Measurements from ENCODE around the gene CSMD2. TPM values are rescaled to one million over a fixed set of nuclear protein-coding genes. Genes with fewer than 3 reads are reported as not detected.

Gene CSMD2
- total RNA-seq, 1 donor from 2014 or later, result 2.1 TPM

- no peaks in the 10 kb centered on the region for H3K27me3 Mint-ChIP-seq (ENCODE audit: unreplicated experiment)
These were observed 203.0 kb downstream of the CSMD2 start for GRCh38 chr1:33962061-33962460.

GRCh38 chr1:33960188-33960895 lies 204.7 kb downstream of the CSMD2 start:
- Mint-ChIP-seq H3K27ac (ENCODE audit: unreplicated experiment) (no peak overlapping the region), H3K9me3 (ENCODE audit: unreplicated experiment) (no peaks in the 10 kb centered on the region), H3K27me3 (ENCODE audit: unreplicated experiment) (no peaks in the 10 kb centered on the region), H3K4me1 (ENCODE audit: unreplicated experiment) (no peaks in the 10 kb centered on the region), H3K36me3 (ENCODE audit: low read depth, unreplicated experiment) (no peaks in the 10 kb centered on the region), H3K4me3 (ENCODE audit: unreplicated experiment) (no peak overlapping the region)
- no peak for DNase-seq (ENCODE audit: low spot score)
- TF ChIP-seq CTCF (IDR thresholded peaks at IDR 0.05; ENCODE audit: unreplicated experiment), result no peak

More at GRCh38 chr1:33962061-33962460, 203.0 kb downstream of the CSMD2 start:
- no peak for DNase-seq (ENCODE audit: low spot score)
- Mint-ChIP-seq H3K27ac (ENCODE audit: unreplicated experiment) (no peak overlapping the region), H3K4me1 (ENCODE audit: unreplicated experiment) (peaks cover 2% of the 10 kb centered on the region), H3K36me3 (ENCODE audit: low read depth, unreplicated experiment) (no peaks in the 10 kb centered on the region), H3K4me3 (ENCODE audit: unreplicated experiment) (no peak overlapping the region), H3K9me3 (ENCODE audit: unreplicated experiment) (no peaks in the 10 kb centered on the region)
- no peak for TF ChIP-seq CTCF (IDR thresholded peaks at IDR 0.05; ENCODE audit: unreplicated experiment)

GRCh38 chr1:33957854-33958253 lies 207.2 kb downstream of the CSMD2 start:
- Mint-ChIP-seq H3K9me3 (ENCODE audit: unreplicated experiment) (no peaks in the 10 kb centered on the region), H3K4me3 (ENCODE audit: unreplicated experiment) (no peak overlapping the region), H3K27me3 (ENCODE audit: unreplicated experiment) (no peaks in the 10 kb centered on the region), H3K4me1 (ENCODE audit: unreplicated experiment) (no peaks in the 10 kb centered on the region), H3K27ac (ENCODE audit: unreplicated experiment) (no peak overlapping the region), H3K36me3 (ENCODE audit: low read depth, unreplicated experiment) (no peaks in the 10 kb centered on the region)
- no peak for TF ChIP-seq CTCF (IDR thresholded peaks at IDR 0.05; ENCODE audit: unreplicated experiment)
- DNase-seq (ENCODE audit: low spot score), result no peak

- H3K27ac Mint-ChIP-seq (ENCODE audit: unreplicated experiment), result no peak overlapping the region
- no peaks in the 10 kb centered on the region for H3K4me1 Mint-ChIP-seq (ENCODE audit: unreplicated experiment)
- no peaks in the 10 kb centered on the region for H3K9me3 Mint-ChIP-seq (ENCODE audit: unreplicated experiment)
- no peak for DNase-seq (ENCODE audit: low spot score)
- H3K4me3 Mint-ChIP-seq (ENCODE audit: unreplicated experiment), result no peak overlapping the region
- H3K27me3 Mint-ChIP-seq (ENCODE audit: unreplicated experiment), result no peaks in the 10 kb centered on the region
- no peak for TF ChIP-seq CTCF (IDR thresholded peaks at IDR 0.05; ENCODE audit: unreplicated experiment)
- H3K36me3 Mint-ChIP-seq (ENCODE audit: low read depth, unreplicated experiment), result no peaks in the 10 kb centered on the region
These were observed 209.9 kb downstream of the CSMD2 start for GRCh38 chr1:33955096-33955495.

- TF ChIP-seq CTCF (IDR thresholded peaks at IDR 0.05; ENCODE audit: unreplicated experiment), result no peak
- H3K4me1 Mint-ChIP-seq (ENCODE audit: unreplicated experiment), result no peaks in the 10 kb centered on the region
These were observed 215.5 kb downstream of the CSMD2 start for GRCh38 chr1:33949570-33949969.

More at GRCh38 chr1:33949570-33949969, 215.5 kb downstream of the CSMD2 start:
- H3K36me3 Mint-ChIP-seq (ENCODE audit: low read depth, unreplicated experiment), result no peaks in the 10 kb centered on the region
- H3K9me3 Mint-ChIP-seq (ENCODE audit: unreplicated experiment), result no peaks in the 10 kb centered on the region
- no peak overlapping the region for H3K4me3 Mint-ChIP-seq (ENCODE audit: unreplicated experiment)
- H3K27me3 Mint-ChIP-seq (ENCODE audit: unreplicated experiment), result no peaks in the 10 kb centered on the region
- H3K27ac Mint-ChIP-seq (ENCODE audit: unreplicated experiment), result no peak overlapping the region
- DNase-seq (ENCODE audit: low spot score), result no peak

All from endothelial cell (in vitro differentiated cells).